ENCODE results near the gene LASP1NB.

LASP1NB gene

DNA sequence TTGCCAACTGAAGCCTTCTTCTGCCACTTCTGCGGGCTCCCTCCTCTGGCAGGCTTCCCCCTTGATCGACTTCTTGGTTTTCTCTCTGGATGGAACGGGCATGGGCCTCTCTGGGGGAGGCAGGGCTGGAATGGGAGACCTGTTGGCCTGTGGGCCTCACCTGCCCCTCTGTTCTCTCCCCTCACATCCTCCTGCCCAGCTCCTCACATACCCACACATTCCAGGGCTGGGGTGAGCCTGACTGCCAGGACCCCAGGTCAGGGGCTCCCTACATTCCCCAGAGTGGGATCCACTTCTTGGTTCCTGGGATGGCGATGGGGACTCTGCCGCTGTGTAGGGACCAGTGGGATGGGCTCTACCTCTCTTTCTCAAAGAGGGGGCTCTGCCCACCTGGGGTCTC, 6.5 kb upstream of the LASP1NB start:
- 100% methylated on average over 1 of the region's 5 CpGs for WGBS (ENCODE audit: insufficient coverage)
- no peaks in the 10 kb centered on the region for H3K9me3 ChIP-seq
- Mint-ChIP-seq H3K36me3 (peaks cover 39% of the 10 kb centered on the region), H3K27me3 (no peaks in the 10 kb centered on the region), H3K27ac (no peak overlapping the region), H3K9me3 (no peaks in the 10 kb centered on the region), H3K4me3 (no peak overlapping the region), H3K4me1 (peaks cover 14 to 24% (median 17%) of the 10 kb centered on the region in 3 donors)
- CTCF ChIA-PET = no interaction called here
- POLR2A ChIA-PET = interaction anchor here in 1 of 2 donors (0.6 kb wide), 1 partner anchor 40 kb away, joined by 4 read pairs; no protein-coding TSS in a partner anchor
- H3K27me3 ChIP-seq (replicated peaks in 1 of 2; ENCODE audit: control insufficient read depth in 2 of 2, extremely low read depth in 1 of 2, insufficient read depth in 2 of 2, low read length in 1 of 2) = no peaks in the 10 kb centered on the region
- DNase-seq (no peak), ATAC-seq (replicated peaks in 1 of 4) (no peak)
- H3K4me1 ChIP-seq (ENCODE audit: control insufficient read depth in 1 of 2, extremely low read depth in 1 of 2, insufficient read depth in 2 of 2, low read length in 2 of 2) = peaks cover 0 to 13% of the 10 kb centered on the region in 2 experiments
- no peak overlapping the region for H3K27ac ChIP-seq (ENCODE audit: low read length)
- no peak overlapping the region for H3K4me3 ChIP-seq (ENCODE audit: control insufficient read depth in 1 of 2, extremely low read depth in 1 of 2, low read length in 1 of 2)
- H3K36me3 ChIP-seq (ENCODE audit: control insufficient read depth in 2 of 2, extremely low read depth in 1 of 2, insufficient read depth in 1 of 2, low read length in 1 of 2) = peaks cover 28 to 70% of the 10 kb centered on the region in 2 donors

DNA sequence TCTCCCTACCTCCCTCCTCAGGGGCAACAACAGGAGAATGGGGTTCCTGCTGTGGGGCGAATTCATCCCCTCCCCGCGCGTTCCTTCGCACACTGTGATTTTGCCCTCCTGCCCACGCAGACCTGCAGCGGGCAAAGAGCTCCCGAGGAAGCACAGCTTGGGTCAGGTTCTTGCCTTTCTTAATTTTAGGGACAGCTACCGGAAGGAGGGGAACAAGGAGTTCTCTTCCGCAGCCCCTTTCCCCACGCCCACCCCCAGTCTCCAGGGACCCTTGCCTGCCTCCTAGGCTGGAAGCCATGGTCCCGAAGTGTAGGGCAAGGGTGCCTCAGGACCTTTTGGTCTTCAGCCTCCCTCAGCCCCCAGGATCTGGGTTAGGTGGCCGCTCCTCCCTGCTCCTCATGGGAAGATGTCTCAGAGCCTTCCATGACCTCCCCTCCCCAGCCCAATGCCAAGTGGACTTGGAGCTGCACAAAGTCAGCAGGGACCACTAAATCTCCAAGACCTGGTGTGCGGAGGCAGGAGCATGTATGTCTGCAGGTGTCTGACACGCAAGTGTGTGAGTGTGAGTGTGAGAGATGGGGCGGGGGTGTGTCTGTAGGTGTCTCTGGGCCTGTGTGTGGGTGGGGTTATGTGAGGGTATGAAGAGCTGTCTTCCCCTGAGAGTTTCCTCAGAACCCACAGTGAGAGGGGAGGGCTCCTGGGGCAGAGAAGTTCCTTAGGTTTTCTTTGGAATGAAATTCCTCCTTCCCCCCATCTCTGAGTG, 5.9 kb upstream of the LASP1NB start:
- ChIA-PET POLR2A (no interaction called here), CTCF (no interaction called here)
- Mint-ChIP-seq H3K9me3 (no peaks in the 10 kb centered on the region), H3K4me3 (no peak overlapping the region), H3K4me1 (peaks cover 15 to 25% (median 17%) of the 10 kb centered on the region in 3 donors), H3K27me3 (no peaks in the 10 kb centered on the region), H3K36me3 (peaks cover 34% of the 10 kb centered on the region), H3K27ac (peak overlapping the region; percentile 11 to 27)
- Histone ChIP-seq H3K9me3 (no peaks in the 10 kb centered on the region), H3K36me3 (ENCODE audit: control insufficient read depth in 2 of 2, extremely low read depth in 1 of 2, insufficient read depth in 1 of 2, low read length in 1 of 2) (peaks cover 24 to 64% of the 10 kb centered on the region in 2 donors), H3K27me3 (replicated peaks in 1 of 2; ENCODE audit: control insufficient read depth in 2 of 2, extremely low read depth in 1 of 2, insufficient read depth in 2 of 2, low read length in 1 of 2) (no peaks in the 10 kb centered on the region), H3K27ac (ENCODE audit: low read length) (no peak overlapping the region), H3K4me1 (ENCODE audit: control insufficient read depth in 1 of 2, extremely low read depth in 1 of 2, insufficient read depth in 2 of 2, low read length in 2 of 2) (peaks cover 0 to 19% of the 10 kb centered on the region in 2 experiments), H3K4me3 (ENCODE audit: control insufficient read depth in 1 of 2, extremely low read depth in 1 of 2, low read length in 1 of 2) (no peak overlapping the region)
- ATAC-seq (replicated peaks in 1 of 4) = no peak
- DNase-seq = peak in 1 of 35 experiments; percentile 18
- 97% methylated on average over 13 of the region's 16 CpGs for WGBS (ENCODE audit: insufficient coverage)

DNA sequence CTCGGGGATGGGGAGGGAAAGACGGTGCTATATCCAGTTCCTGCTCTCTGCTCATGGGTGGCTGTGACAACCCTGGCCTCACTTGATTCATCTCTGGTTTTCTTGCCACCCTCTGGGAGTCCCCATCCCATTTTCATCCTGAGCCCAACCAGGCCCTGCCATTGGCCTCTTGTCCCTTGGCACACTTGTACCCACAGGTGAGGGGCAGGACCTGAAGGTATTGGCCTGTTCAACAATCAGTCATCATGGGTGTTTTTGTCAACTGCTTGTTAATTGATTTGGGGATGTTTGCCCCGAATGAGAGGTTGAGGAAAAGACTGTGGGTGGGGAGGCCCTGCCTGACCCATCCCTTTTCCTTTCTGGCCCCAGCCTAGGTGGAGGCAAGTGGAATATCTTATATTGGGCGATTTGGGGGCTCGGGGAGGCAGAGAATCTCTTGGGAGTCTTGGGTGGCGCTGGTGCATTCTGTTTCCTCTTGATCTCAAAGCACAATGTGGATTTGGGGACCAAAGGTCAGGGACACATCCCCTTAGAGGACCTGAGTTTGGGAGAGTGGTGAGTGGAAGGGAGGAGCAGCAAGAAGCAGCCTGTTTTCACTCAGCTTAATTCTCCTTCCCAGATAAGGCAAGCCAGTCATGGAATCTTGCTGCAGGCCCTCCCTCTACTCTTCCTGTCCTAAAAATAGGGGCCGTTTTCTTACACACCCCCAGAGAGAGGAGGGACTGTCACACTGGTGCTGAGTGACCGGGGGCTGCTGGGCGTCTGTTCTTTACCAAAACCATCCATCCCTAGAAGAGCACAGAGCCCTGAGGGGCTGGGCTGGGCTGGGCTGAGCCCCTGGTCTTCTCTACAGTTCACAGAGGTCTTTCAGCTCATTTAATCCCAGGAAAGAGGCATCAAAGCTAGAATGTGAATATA, 4.8 kb upstream of the LASP1NB start:
- Mint-ChIP-seq H3K4me1 (peaks cover 25 to 35% (median 27%) of the 10 kb centered on the region in 3 donors), H3K27ac (peak overlapping the region; percentile 53 to 66), H3K9me3 (no peaks in the 10 kb centered on the region), H3K36me3 (peaks cover 31% of the 10 kb centered on the region), H3K4me3 (no peak overlapping the region), H3K27me3 (no peaks in the 10 kb centered on the region)
- ChIA-PET CTCF (no interaction called here), POLR2A (no interaction called here)
- Histone ChIP-seq H3K36me3 (ENCODE audit: control insufficient read depth in 2 of 2, extremely low read depth in 1 of 2, insufficient read depth in 1 of 2, low read length in 1 of 2) (peaks cover 12 to 53% of the 10 kb centered on the region in 2 donors), H3K9me3 (no peaks in the 10 kb centered on the region), H3K27ac (ENCODE audit: low read length) (no peak overlapping the region), H3K27me3 (replicated peaks in 1 of 2; ENCODE audit: control insufficient read depth in 2 of 2, extremely low read depth in 1 of 2, insufficient read depth in 2 of 2, low read length in 1 of 2) (no peaks in the 10 kb centered on the region), H3K4me1 (ENCODE audit: control insufficient read depth in 1 of 2, extremely low read depth in 1 of 2, insufficient read depth in 2 of 2, low read length in 2 of 2) (peaks cover 5 to 22% of the 10 kb centered on the region in 2 experiments), H3K4me3 (ENCODE audit: control insufficient read depth in 1 of 2, extremely low read depth in 1 of 2, low read length in 1 of 2) (no peak overlapping the region)
- ATAC-seq (replicated peaks in 1 of 4) (no peak), DNase-seq (no peak)
- 69% methylated on average over 2 of the region's 9 CpGs for WGBS (ENCODE audit: insufficient coverage)

DNA sequence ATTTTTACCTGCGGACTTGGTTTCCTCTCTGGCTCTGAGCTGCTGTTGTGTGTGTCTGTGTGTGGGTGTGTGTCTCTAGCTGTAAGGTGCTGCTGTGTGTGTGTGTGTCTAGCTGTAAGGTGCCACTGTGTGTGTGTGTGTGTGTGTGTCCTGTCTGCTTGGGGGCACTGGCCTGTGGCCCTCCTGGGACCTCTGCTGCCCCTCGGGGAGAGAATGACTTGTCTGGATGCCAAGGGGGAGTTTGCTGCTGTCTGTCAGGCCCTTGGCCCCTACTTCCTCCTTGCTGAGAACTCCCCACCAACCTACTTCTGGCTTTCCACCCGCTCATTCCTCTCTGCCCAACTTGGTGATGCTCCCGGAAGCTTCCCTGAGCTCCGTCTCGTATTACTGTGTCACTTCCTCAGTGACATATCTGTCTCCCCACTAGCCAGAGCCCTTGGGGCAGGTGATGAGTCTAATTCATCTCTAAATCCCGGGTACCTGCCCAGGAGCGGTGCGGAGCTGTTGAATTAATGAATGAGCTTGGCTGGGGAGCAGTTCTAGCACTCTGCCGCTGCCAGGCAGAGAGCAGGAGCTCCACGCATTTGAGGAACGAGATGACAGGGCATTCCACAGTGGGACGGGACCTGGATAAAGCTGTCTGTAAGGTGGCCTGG, 3.5 kb upstream of the LASP1NB start:
- DNase-seq (no peak), ATAC-seq (replicated peaks in 1 of 4) (no peak)
- CTCF ChIA-PET = interaction anchor here in 1 of 2 donors (0.5 kb wide), 1 partner anchor 22 kb away, joined by 6 read pairs; no protein-coding TSS in a partner anchor
- Histone ChIP-seq H3K4me3 (ENCODE audit: control insufficient read depth in 1 of 2, extremely low read depth in 1 of 2, low read length in 1 of 2) (no peak overlapping the region), H3K27me3 (replicated peaks in 1 of 2; ENCODE audit: control insufficient read depth in 2 of 2, extremely low read depth in 1 of 2, insufficient read depth in 2 of 2, low read length in 1 of 2) (no peaks in the 10 kb centered on the region), H3K9me3 (no peaks in the 10 kb centered on the region), H3K27ac (ENCODE audit: low read length) (no peak overlapping the region), H3K36me3 (ENCODE audit: control insufficient read depth in 2 of 2, extremely low read depth in 1 of 2, insufficient read depth in 1 of 2, low read length in 1 of 2) (peaks cover 11 to 44% of the 10 kb centered on the region in 2 donors), H3K4me1 (ENCODE audit: control insufficient read depth in 1 of 2, extremely low read depth in 1 of 2, insufficient read depth in 2 of 2, low read length in 2 of 2) (peaks cover 17 to 28% of the 10 kb centered on the region in 2 experiments)
- peaks cover 32 to 43% (median 37%) of the 10 kb centered on the region in 3 donors for H3K4me1 Mint-ChIP-seq
- peaks cover 23% of the 10 kb centered on the region for H3K36me3 Mint-ChIP-seq
- POLR2A ChIA-PET = interaction anchor here in 1 of 2 donors (0.7 kb wide), 1 partner anchor 92 kb away, joined by 3 read pairs; no protein-coding TSS in a partner anchor
- H3K9me3 Mint-ChIP-seq = no peaks in the 10 kb centered on the region
- no peaks in the 10 kb centered on the region for H3K27me3 Mint-ChIP-seq
- no peak overlapping the region for H3K4me3 Mint-ChIP-seq
- peak overlapping the region; percentile 37 to 71 for H3K27ac Mint-ChIP-seq
- WGBS (ENCODE audit: insufficient coverage) = 82% methylated on average over 8 of the region's 13 CpGs

DNA sequence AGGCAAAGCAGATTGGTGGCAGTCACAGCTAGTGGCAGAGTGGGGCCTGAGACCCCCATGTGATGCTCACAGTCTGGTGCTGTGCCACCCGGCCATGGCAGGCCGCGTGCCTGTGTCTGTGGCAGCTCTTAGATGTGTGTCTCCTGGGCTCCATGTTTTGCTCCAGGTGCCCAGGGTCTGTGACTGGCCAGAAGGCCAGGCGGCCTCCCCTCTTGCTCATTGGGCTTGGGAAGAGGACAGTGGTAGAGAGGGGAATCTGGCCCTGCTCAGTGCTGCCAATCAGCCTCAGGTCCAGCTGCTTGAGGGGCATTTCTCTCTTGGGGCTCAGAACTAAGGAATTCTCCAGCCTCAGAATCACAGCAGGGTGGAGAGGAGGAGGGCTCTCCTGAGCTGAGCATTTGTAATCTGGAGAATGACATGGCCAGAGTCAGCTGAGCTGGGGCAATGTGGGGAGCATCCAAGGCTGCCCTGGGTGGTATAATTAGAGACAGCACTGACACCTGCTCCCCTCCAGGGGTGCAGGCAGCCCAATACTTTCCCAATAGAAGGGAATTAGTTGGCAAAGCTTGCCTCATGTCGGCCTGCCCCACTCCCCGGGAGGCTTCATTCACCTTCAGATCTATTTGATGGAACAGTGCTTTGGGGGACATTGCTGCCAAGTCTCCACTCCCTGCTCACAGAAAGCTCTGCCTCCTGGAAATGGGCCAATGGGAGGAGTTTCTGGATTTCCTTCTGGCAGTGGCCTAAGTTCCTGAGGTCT, 2.7 kb upstream of the LASP1NB start:
- DNase-seq = no peak
- WGBS (ENCODE audit: insufficient coverage) = 94% methylated on average over 3 of the region's 6 CpGs
- Histone ChIP-seq H3K4me1 (ENCODE audit: control insufficient read depth in 1 of 2, extremely low read depth in 1 of 2, insufficient read depth in 2 of 2, low read length in 2 of 2) (peaks cover 19 to 28% of the 10 kb centered on the region in 2 experiments), H3K36me3 (ENCODE audit: control insufficient read depth in 2 of 2, extremely low read depth in 1 of 2, insufficient read depth in 1 of 2, low read length in 1 of 2) (peaks cover 6 to 36% of the 10 kb centered on the region in 2 donors), H3K4me3 (ENCODE audit: control insufficient read depth in 1 of 2, extremely low read depth in 1 of 2, low read length in 1 of 2) (no peak overlapping the region), H3K27me3 (replicated peaks in 1 of 2; ENCODE audit: control insufficient read depth in 2 of 2, extremely low read depth in 1 of 2, insufficient read depth in 2 of 2, low read length in 1 of 2) (no peaks in the 10 kb centered on the region), H3K9me3 (no peaks in the 10 kb centered on the region), H3K27ac (ENCODE audit: low read length) (peak overlapping the region; percentile 34)
- ChIA-PET CTCF (interaction anchor here in 1 of 2 donors (0.5 kb wide), 1 partner anchor 22 kb away, joined by 6 read pairs; no protein-coding TSS in a partner anchor), POLR2A (interaction anchor here in 1 of 2 donors (0.7 kb wide), 1 partner anchor 93 kb away, joined by 3 read pairs; no protein-coding TSS in a partner anchor)
- Mint-ChIP-seq H3K4me3 (no peak overlapping the region), H3K36me3 (peaks cover 18% of the 10 kb centered on the region), H3K4me1 (peaks cover 30 to 41% (median 34%) of the 10 kb centered on the region in 3 donors), H3K9me3 (no peaks in the 10 kb centered on the region), H3K27me3 (no peaks in the 10 kb centered on the region), H3K27ac (peak overlapping the region in 1 of 2 donors; percentile 37)
- ATAC-seq (replicated peaks in 1 of 4) = no peak

Measured in T-cell (primary cell).